ENCODE measurements around the gene RSRC1.
"Not testable (repeated sequence)": the region's sequence is repeated elsewhere in the genome, so short reads cannot be mapped to it uniquely, and the experiment has no call there.

RSRC1 gene

GRCh38 chr3:158509891-158510290 is 400.0 kb downstream of the RSRC1 start (continued):
- TF ChIP-seq POU6F1 (CRISPR knock-in tag; IDR thresholded peaks at IDR 0.05; ENCODE audit: borderline replicate concordance, low read depth): no peak

GRCh38 chr3:158516729-158517128 is 406.8 kb downstream of the RSRC1 start:
- ATAC-seq: not testable (repeated sequence)

GRCh38 chr3:158519776-158520175 is 409.9 kb downstream of the RSRC1 start:
- TF ChIP-seq, protein P1, sequence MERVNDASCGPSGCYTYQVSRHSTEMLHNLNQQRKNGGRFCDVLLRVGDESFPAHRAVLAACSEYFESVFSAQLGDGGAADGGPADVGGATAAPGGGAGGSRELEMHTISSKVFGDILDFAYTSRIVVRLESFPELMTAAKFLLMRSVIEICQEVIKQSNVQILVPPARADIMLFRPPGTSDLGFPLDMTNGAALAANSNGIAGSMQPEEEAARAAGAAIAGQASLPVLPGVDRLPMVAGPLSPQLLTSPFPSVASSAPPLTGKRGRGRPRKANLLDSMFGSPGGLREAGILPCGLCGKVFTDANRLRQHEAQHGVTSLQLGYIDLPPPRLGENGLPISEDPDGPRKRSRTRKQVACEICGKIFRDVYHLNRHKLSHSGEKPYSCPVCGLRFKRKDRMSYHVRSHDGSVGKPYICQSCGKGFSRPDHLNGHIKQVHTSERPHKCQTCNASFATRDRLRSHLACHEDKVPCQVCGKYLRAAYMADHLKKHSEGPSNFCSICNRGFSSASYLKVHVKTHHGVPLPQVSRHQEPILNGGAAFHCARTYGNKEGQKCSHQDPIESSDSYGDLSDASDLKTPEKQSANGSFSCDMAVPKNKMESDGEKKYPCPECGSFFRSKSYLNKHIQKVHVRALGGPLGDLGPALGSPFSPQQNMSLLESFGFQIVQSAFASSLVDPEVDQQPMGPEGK (CRISPR knock-in tag; IDR thresholded peaks at IDR 0.05; ENCODE audit: borderline replicate concordance): no peak
- TF ChIP-seq ISL1 (CRISPR knock-in tag; IDR thresholded peaks at IDR 0.05) (no peak), TOX (CRISPR knock-in tag; IDR thresholded peaks at IDR 0.05; ENCODE audit: borderline replicate concordance) (no peak), ZFP3 (CRISPR knock-in tag; IDR thresholded peaks at IDR 0.05) (no peak), TCF4 (CRISPR knock-in tag; IDR thresholded peaks at IDR 0.05; ENCODE audit: borderline replicate concordance) (no peak), ARNTL (CRISPR knock-in tag; IDR thresholded peaks at IDR 0.05; ENCODE audit: borderline replicate concordance, low read depth) (no peak), ZC3H10 (CRISPR knock-in tag; IDR thresholded peaks at IDR 0.05) (no peak), ZNF70 (CRISPR knock-in tag; IDR thresholded peaks at IDR 0.05) (no peak), CREB5 (CRISPR knock-in tag; IDR thresholded peaks at IDR 0.05; ENCODE audit: low read depth) (no peak)
- no peak for ATAC-seq

DNA sequence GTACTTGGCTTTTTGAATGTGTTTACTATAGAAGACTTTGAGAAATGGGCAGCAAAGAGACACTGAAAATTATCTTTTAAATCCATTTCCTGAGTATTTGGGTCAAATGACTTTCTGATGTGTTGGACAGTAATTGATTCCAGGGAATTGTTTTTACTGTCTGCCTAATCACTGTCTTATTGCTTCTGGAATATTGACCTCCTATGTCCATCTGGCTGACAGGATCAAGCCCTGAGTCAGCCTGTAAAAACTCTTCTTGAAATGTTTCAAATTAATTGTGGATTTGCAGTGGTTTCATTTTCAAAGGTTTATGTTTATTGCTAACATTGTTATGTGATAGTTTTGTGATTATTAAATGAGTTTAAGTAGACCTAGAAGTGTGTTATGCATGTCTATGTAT is 410.5 kb downstream of the RSRC1 start:
- ATAC-seq: peak; percentile 51
- TF ChIP-seq TSHZ2 (CRISPR knock-in tag; IDR thresholded peaks at IDR 0.05): no peak
- TF ChIP-seq ARNTL (CRISPR knock-in tag; IDR thresholded peaks at IDR 0.05; ENCODE audit: borderline replicate concordance, low read depth): no peak
- no peak for TF ChIP-seq ZC3H10 (CRISPR knock-in tag; IDR thresholded peaks at IDR 0.05)
- TF ChIP-seq, protein P2, sequence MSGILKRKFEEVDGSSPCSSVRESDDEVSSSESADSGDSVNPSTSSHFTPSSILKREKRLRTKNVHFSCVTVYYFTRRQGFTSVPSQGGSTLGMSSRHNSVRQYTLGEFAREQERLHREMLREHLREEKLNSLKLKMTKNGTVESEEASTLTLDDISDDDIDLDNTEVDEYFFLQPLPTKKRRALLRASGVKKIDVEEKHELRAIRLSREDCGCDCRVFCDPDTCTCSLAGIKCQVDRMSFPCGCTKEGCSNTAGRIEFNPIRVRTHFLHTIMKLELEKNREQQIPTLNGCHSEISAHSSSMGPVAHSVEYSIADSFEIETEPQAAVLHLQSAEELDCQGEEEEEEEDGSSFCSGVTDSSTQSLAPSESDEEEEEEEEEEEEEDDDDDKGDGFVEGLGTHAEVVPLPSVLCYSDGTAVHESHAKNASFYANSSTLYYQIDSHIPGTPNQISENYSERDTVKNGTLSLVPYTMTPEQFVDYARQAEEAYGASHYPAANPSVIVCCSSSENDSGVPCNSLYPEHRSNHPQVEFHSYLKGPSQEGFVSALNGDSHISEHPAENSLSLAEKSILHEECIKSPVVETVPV (CRISPR knock-in tag; IDR thresholded peaks at IDR 0.05): no peak
- TF ChIP-seq CSDC2 (CRISPR knock-in tag; IDR thresholded peaks at IDR 0.05): no peak
- no peak for TF ChIP-seq ISL1 (CRISPR knock-in tag; IDR thresholded peaks at IDR 0.05)
- TF ChIP-seq BACH2 (CRISPR knock-in tag; IDR thresholded peaks at IDR 0.05; ENCODE audit: borderline replicate concordance): no peak
- TF ChIP-seq, protein P1 (CRISPR knock-in tag; IDR thresholded peaks at IDR 0.05; ENCODE audit: borderline replicate concordance): no peak
- no peak for TF ChIP-seq ZNF8 (CRISPR knock-in tag; IDR thresholded peaks at IDR 0.05)
- no peak for TF ChIP-seq PPARA (CRISPR knock-in tag; IDR thresholded peaks at IDR 0.05; ENCODE audit: borderline replicate concordance)
- no peak for TF ChIP-seq ZNF70 (CRISPR knock-in tag; IDR thresholded peaks at IDR 0.05)
- TF ChIP-seq ESRRG (CRISPR knock-in tag; IDR thresholded peaks at IDR 0.05): no peak
- no peak for TF ChIP-seq POU6F1 (CRISPR knock-in tag; IDR thresholded peaks at IDR 0.05; ENCODE audit: borderline replicate concordance, low read depth)
- no peak for TF ChIP-seq RARB (CRISPR knock-in tag; IDR thresholded peaks at IDR 0.05)
- no peak for TF ChIP-seq CREB5 (CRISPR knock-in tag; IDR thresholded peaks at IDR 0.05; ENCODE audit: low read depth)
- no peak for TF ChIP-seq OSR1 (CRISPR knock-in tag; IDR thresholded peaks at IDR 0.05)
- no peak for TF ChIP-seq TOX (CRISPR knock-in tag; IDR thresholded peaks at IDR 0.05; ENCODE audit: borderline replicate concordance)
- TF ChIP-seq TCF4 (CRISPR knock-in tag; IDR thresholded peaks at IDR 0.05; ENCODE audit: borderline replicate concordance): no peak
- TF ChIP-seq SNAI2 (CRISPR knock-in tag; IDR thresholded peaks at IDR 0.05): no peak

Data from SK-N-SH treated with all-trans-retinoic acid at 6 μM for 48 hours (cell line).